Measurements from ENCODE around the gene IHH.

Gene IHH

DNA sequence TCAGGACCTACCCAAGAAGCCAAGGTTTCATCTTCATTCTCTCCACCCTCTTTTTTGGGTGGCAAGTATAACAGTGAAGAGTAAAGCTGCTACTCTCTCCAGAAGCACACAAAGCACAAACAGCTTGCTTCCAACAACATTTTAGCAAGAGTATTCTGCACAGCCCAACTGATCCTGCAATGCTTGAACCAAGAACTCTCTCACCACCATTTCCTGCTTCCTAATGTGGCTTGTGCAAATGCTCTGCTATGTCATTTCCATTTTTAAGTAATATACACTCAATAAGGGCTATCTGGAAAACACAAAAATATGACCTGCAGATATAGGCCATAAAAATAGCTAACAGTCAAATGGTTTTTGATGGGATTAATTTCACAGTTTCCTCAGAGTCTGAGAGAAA is 24.1 kb upstream of the IHH start:
- Mint-ChIP-seq H3K4me1 (ENCODE audit: low read depth) (peaks cover 4% of the 10 kb centered on the region), H3K27ac (no peak overlapping the region), H3K27me3 (ENCODE audit: low read depth) (no peaks in the 10 kb centered on the region), H3K9me3 (no peaks in the 10 kb centered on the region), H3K4me3 (no peak overlapping the region), H3K36me3 (ENCODE audit: low read depth) (no peaks in the 10 kb centered on the region)
- no peak for DNase-seq (ENCODE audit: low spot score)

DNA sequence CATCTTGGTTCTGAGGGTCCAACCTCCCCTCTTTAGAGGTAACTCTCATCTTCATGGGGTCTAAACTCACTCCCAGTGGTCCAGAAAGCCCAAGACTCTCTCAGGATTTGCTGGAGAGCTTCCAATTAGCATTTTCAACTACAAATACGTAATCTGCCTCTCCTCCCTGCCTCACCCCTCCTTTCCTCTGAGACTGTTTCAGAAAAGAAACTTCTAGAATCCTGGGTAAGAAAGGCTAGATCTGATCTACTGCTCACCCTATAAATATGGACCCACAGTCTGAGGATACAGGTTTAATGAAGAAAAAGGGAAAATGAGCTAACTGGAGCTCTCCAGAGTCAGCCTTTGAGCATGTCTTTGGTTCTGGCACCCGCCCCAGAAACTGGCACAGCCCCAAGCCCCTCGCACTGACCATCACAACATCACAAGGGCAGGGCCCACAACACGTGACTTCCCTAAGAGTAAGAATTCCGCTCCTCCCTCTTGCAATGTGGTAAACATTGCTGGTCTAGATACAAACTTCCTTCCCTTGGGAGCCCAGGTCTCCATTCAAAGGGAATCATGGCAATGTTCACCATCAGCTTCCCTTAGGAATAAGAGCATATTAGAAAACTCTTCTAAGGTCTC is 21.7 kb upstream of the IHH start:
- H3K27ac Mint-ChIP-seq = no peak overlapping the region
- DNase-seq (ENCODE audit: low spot score) = no peak
- no peak overlapping the region for H3K4me3 Mint-ChIP-seq
- H3K9me3 Mint-ChIP-seq = no peaks in the 10 kb centered on the region
- H3K4me1 Mint-ChIP-seq (ENCODE audit: low read depth) = peaks cover 4% of the 10 kb centered on the region
- H3K27me3 Mint-ChIP-seq (ENCODE audit: low read depth) = no peaks in the 10 kb centered on the region
- no peaks in the 10 kb centered on the region for H3K36me3 Mint-ChIP-seq (ENCODE audit: low read depth)

DNA sequence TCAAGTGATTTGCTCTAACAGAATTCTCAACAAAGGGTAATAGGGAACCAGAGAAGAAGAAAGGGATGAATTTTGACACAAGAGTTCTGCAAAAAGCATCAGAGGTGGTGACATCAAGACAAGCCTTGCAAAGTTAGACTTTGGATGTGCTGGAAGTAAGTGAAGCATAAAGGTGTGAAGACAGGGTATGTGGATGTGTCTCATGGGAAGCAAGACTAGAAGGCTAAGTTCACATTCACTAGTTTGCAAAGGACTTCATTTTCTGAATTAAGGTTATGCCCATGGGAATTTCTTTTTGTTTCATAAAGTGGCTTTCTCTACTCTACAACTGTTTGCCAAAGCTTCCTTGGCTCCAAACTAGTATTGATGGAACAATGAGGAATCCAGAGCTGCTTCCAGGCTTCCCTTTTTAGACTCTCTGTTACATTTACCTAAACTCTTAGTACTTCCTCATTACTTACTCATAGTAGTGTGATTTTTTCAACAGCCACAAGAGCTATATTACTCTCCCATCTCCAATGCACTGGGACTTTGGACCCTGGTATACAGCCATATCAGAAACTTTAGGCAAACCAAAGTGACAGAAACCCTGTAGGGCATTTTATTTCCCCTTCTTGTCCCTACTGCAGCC is 21.1 kb upstream of the IHH start:
- Mint-ChIP-seq H3K9me3 (no peaks in the 10 kb centered on the region), H3K27ac (no peak overlapping the region), H3K4me1 (ENCODE audit: low read depth) (peaks cover 4% of the 10 kb centered on the region), H3K27me3 (ENCODE audit: low read depth) (no peaks in the 10 kb centered on the region), H3K36me3 (ENCODE audit: low read depth) (peaks cover 2% of the 10 kb centered on the region), H3K4me3 (no peak overlapping the region)
- no peak for DNase-seq (ENCODE audit: low spot score)

DNA sequence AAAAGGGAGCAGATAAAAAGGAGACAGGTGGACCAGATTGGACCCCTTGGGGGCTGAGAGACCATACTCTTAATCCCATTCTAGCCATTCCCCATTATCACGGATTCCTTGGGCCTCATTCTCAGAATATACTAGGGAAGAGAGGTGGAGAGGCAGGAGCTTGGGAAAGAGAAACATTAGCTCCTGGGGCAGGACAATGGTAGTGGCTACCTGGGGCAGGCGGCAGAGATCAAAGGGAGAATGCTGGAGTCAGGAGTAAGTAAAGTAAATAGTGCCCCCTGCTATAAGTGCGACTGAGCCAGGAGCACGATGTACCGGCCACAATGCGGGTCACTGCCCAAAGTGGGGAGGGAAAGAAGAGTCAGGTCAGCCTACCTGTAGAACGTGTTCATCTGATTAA is 20.4 kb upstream of the IHH start:
- H3K36me3 Mint-ChIP-seq (ENCODE audit: low read depth) = peaks cover 4% of the 10 kb centered on the region
- no peak overlapping the region for H3K4me3 Mint-ChIP-seq
- H3K27ac Mint-ChIP-seq = no peak overlapping the region
- peaks cover 4% of the 10 kb centered on the region for H3K4me1 Mint-ChIP-seq (ENCODE audit: low read depth)
- H3K9me3 Mint-ChIP-seq = no peaks in the 10 kb centered on the region
- DNase-seq (ENCODE audit: low spot score) = no peak
- H3K27me3 Mint-ChIP-seq (ENCODE audit: low read depth) = no peaks in the 10 kb centered on the region

DNA sequence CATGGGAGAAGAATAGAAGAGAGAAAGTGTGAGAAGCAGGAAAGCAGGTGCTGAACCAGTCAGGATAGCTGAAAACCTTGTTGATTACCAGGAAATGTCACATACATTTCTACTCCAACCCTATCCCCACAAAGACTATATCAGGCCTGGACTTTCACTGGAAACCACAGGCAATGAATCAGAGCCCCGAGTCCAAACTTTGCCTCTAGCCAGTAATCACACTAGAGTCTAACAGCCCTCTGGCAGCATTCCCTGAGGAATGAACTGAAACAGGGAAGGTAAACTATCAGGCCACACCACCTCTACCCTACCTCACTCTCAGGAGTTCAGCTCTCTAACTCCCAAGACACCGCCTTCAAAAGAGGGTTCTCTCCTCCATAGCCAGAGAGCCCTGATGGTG is 18.7 kb upstream of the IHH start:
- H3K27ac Mint-ChIP-seq = no peak overlapping the region
- no peak for DNase-seq (ENCODE audit: low spot score)
- no peak overlapping the region for H3K4me3 Mint-ChIP-seq
- H3K4me1 Mint-ChIP-seq (ENCODE audit: low read depth) = no peaks in the 10 kb centered on the region
- H3K27me3 Mint-ChIP-seq (ENCODE audit: low read depth) = no peaks in the 10 kb centered on the region
- H3K36me3 Mint-ChIP-seq (ENCODE audit: low read depth) = peaks cover 9% of the 10 kb centered on the region
- H3K9me3 Mint-ChIP-seq = no peaks in the 10 kb centered on the region

DNA sequence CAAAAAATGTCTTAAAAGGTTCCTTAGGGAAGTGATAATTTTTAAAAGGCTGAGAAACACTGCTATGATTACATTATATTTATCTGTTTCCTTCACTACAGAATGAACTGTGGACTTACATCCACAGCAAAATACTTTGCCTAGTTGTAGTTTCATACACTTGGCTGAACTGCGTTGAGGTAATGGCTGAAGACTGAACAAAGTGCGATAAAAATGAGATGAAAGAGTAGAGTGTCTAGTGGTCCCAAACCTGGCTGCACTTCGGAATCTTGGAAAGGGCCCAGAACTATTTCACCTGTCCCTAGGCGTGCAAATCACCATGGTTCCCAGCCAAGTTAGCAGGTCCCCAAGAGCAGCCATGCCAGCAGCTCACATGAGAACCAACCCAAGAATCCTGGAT is 18.2 kb upstream of the IHH start:
- Mint-ChIP-seq H3K27me3 (ENCODE audit: low read depth) (no peaks in the 10 kb centered on the region), H3K4me3 (no peak overlapping the region), H3K9me3 (no peaks in the 10 kb centered on the region), H3K4me1 (ENCODE audit: low read depth) (no peaks in the 10 kb centered on the region), H3K27ac (no peak overlapping the region), H3K36me3 (ENCODE audit: low read depth) (peaks cover 9% of the 10 kb centered on the region)
- DNase-seq (ENCODE audit: low spot score) = no peak

DNA sequence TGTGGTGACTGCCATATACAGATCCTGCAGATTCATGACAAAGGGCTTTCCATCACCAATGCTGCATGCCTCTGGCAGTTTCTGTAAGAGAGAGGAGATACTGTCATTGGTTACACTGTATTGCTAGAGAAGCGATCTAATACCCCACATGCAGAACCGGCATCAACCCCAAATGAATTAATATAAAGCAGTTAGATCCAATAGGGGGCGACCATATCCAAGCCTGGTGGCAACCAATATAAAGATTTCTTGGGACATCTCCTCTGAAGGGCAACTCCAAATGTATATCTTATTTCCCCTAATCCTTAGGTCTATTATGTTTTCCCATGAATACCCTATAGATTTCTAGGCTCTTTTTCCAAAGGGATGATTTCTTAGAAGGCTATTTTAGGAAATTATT is 17.4 kb upstream of the IHH start:
- no peaks in the 10 kb centered on the region for H3K27me3 Mint-ChIP-seq (ENCODE audit: low read depth)
- H3K36me3 Mint-ChIP-seq (ENCODE audit: low read depth) = peaks cover 9% of the 10 kb centered on the region
- no peaks in the 10 kb centered on the region for H3K9me3 Mint-ChIP-seq

DNA sequence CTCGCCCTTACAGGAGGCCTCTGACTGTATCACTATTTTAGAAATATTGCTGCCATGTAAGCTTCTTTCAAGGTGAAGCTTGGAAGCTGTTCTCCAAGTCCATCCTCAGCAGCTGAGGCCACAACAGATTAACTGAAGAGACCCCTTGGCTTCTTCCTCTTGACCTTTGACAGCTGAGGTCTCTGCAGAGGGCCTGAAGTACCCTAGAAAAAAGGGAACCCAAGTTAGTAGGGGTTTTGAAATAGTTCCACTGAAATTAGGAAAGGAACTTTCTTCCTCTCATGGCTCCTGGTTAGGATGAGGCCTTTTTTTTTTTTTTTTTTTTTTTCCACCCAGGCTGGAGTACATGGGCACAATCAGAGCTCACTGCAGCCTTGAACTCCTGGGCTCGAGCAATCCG is 15.5 kb upstream of the IHH start:
- Mint-ChIP-seq H3K27ac (no peak overlapping the region), H3K27me3 (ENCODE audit: low read depth) (no peaks in the 10 kb centered on the region), H3K4me1 (ENCODE audit: low read depth) (no peaks in the 10 kb centered on the region), H3K9me3 (no peaks in the 10 kb centered on the region), H3K4me3 (no peak overlapping the region), H3K36me3 (ENCODE audit: low read depth) (peaks cover 9% of the 10 kb centered on the region)
- DNase-seq (ENCODE audit: low spot score) = no peak

More for the DNA sequence above, 17.4 kb upstream of the IHH start:
- DNase-seq (ENCODE audit: low spot score) = no peak
- Mint-ChIP-seq H3K27ac (no peak overlapping the region), H3K4me3 (no peak overlapping the region), H3K4me1 (ENCODE audit: low read depth) (no peaks in the 10 kb centered on the region)

DNA sequence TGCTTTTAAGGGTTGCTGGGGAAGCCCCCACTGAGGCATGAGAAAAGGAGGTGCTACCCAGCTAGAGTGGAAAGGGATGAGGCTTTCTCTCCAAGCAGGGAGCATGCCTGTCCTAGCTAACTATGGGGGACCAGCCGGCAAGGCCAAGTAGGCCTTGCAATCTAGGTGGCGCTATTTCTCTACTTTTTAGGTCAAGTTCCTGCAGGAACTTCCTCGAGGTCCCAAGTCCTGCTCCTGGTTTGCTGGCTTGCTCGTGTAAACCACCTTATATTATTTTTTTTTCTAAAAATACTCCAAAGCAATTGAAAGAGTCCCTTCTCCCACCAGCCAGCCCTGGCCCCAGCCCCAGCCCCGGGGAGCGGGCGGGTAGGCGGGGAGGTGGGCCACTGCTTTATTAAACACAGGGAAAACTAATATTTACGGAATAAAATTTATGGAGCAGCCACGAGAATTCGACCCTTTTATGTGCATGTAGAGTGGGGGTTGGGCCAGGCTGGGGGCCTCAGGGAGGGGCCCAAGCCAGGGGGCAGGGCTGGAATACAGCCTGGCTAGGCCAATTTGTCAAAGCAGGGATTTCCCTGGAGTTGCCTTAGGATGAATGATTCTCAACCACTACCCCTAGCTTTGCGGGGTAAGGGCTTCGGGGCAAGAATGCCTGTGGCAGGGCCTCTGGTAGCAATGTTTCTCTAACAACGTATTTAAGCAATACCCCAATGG is 12.8 kb upstream of the IHH start:
- Mint-ChIP-seq H3K4me3 (no peak overlapping the region), H3K9me3 (no peaks in the 10 kb centered on the region), H3K27me3 (ENCODE audit: low read depth) (no peaks in the 10 kb centered on the region), H3K36me3 (ENCODE audit: low read depth) (peaks cover 9% of the 10 kb centered on the region), H3K27ac (no peak overlapping the region), H3K4me1 (ENCODE audit: low read depth) (no peaks in the 10 kb centered on the region)
- DNase-seq (ENCODE audit: low spot score) = no peak

DNA sequence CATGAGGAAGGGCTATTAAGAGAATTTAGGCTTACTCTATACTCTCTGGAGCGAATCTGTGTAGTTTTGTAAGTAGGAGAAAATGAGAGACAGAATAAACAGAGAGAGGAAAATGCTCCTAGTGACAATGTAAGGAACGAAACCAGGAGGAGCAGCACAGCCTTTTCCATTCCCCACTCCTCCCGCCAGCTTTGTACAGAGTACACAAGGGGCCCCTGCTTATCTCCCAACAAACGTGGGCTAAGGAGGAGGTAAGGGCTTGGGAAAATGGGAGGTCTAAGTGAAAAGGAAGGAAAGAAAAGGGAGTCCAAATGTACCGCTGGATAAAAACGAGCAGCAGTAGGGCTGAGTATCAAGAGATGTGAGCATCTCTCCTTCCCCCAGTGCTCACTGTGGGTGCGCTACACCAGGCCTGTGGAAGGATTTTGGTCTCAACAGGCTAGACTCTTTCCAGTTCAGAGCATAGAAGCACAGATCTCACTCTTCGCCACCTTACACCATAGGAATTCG is 12.1 kb upstream of the IHH start:
- Mint-ChIP-seq H3K4me3 (no peak overlapping the region), H3K27ac (no peak overlapping the region), H3K27me3 (ENCODE audit: low read depth) (no peaks in the 10 kb centered on the region), H3K36me3 (ENCODE audit: low read depth) (peaks cover 9% of the 10 kb centered on the region), H3K4me1 (ENCODE audit: low read depth) (no peaks in the 10 kb centered on the region), H3K9me3 (no peaks in the 10 kb centered on the region)
- DNase-seq (ENCODE audit: low spot score) = no peak

DNA sequence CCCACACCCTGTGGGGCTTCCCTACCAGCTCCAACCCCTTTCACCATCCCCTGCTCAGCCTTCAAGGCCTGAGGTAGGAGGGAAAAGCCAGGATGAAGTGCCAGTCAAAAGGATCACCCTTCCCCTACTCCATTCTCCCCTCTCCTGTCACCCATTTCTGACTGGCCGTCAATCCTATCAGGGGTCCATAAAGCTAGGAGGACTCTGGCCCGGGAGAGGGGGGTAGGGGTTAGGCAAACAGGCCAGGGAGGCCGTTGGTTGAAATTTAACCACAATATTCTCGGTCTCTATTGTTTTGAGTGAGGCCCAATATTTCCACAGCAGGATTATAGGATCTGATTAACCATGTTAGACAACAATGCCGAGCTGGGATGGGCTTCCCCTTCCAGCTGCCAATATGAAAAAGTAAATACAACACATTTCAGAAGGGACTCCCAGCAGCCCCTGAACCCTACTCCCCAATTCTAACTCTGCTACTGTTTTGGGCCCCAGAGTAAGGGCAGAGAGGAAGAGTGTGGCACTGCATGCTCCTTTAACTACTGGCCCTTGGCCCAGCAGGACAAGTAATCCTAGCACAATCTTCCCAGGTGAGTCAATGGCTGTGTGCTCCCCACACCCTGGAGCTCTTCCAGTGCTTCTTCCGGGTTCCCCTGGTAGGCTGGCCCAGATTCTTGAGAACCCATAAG is 10.6 kb upstream of the IHH start:
- Mint-ChIP-seq H3K36me3 (ENCODE audit: low read depth) (peaks cover 6% of the 10 kb centered on the region), H3K4me3 (no peak overlapping the region), H3K27ac (no peak overlapping the region), H3K9me3 (no peaks in the 10 kb centered on the region), H3K27me3 (ENCODE audit: low read depth) (no peaks in the 10 kb centered on the region), H3K4me1 (ENCODE audit: low read depth) (no peaks in the 10 kb centered on the region)
- no peak for DNase-seq (ENCODE audit: low spot score)

DNA sequence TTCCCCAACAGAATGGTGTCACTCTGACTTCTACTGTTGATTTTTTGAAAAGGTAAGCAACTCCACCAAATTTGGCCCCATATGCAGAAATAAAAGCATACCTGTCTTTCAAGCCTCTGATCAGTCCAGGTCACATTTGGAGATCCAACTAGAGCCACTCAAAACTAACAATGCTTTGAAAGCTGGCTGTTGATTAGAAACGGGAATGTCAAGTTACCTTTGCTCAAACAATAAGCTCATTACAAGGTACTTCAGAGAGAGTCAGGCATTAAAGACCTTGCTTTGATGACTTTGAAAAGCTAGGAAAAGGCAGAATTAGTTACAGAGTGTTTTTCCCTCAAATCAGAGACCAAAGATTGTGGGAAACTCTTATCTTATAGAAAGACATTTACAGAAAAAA is 4.8 kb upstream of the IHH start:
- no peak overlapping the region for H3K27ac Mint-ChIP-seq
- peaks cover 38% of the 10 kb centered on the region for H3K27me3 Mint-ChIP-seq (ENCODE audit: low read depth)
- H3K4me3 Mint-ChIP-seq = no peak overlapping the region
- no peaks in the 10 kb centered on the region for H3K4me1 Mint-ChIP-seq (ENCODE audit: low read depth)
- DNase-seq (ENCODE audit: low spot score) = no peak
- H3K36me3 Mint-ChIP-seq (ENCODE audit: low read depth) = no peaks in the 10 kb centered on the region
- H3K9me3 Mint-ChIP-seq = no peaks in the 10 kb centered on the region

DNA sequence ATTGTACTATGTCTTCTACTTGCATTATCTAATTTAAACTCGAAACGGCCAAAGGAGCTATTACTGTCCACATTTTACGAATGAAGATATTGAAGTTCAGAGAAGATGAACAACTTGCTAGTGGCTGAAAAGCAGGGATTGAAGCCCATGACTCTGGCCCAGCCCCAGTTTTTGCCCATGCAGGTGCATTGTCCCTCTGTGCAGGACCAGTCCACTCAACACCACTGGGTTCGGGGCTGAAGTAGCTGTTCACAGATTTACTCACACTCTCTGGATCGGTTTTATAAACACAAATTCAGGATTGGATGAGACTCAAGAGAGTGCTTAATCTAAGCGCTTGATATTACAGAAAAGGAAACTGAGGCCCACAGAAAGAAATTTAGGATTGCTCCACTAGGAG is 1.4 kb upstream of the IHH start:
- peaks cover 67% of the 10 kb centered on the region for H3K27me3 Mint-ChIP-seq (ENCODE audit: low read depth)
- peaks cover 2% of the 10 kb centered on the region for H3K4me1 Mint-ChIP-seq (ENCODE audit: low read depth)
- H3K4me3 Mint-ChIP-seq = no peak overlapping the region
- no peak for DNase-seq (ENCODE audit: low spot score)
- H3K36me3 Mint-ChIP-seq (ENCODE audit: low read depth) = no peaks in the 10 kb centered on the region
- no peaks in the 10 kb centered on the region for H3K9me3 Mint-ChIP-seq
- H3K27ac Mint-ChIP-seq = no peak overlapping the region

All from T-helper 2 cell treated with Interferon-gamma antibody and Interleukin-4, amounts not matched to agents 5 μg/mL and 100 μg/mL, for 36 hours (primary cell).